SW480 (cell line): ENCODE data around the gene CDK10.
"Not testable (repeated sequence)": the region's sequence is repeated elsewhere in the genome, so short reads cannot be mapped to it uniquely, and the experiment has no call there.

Experiments used
- DNase-seq: peaks from one replicate; pipeline ENCODE4 v3.0.0-alpha.2; 2016; ENCODE audit warnings: low spot score

CDK10 gene

DNA sequence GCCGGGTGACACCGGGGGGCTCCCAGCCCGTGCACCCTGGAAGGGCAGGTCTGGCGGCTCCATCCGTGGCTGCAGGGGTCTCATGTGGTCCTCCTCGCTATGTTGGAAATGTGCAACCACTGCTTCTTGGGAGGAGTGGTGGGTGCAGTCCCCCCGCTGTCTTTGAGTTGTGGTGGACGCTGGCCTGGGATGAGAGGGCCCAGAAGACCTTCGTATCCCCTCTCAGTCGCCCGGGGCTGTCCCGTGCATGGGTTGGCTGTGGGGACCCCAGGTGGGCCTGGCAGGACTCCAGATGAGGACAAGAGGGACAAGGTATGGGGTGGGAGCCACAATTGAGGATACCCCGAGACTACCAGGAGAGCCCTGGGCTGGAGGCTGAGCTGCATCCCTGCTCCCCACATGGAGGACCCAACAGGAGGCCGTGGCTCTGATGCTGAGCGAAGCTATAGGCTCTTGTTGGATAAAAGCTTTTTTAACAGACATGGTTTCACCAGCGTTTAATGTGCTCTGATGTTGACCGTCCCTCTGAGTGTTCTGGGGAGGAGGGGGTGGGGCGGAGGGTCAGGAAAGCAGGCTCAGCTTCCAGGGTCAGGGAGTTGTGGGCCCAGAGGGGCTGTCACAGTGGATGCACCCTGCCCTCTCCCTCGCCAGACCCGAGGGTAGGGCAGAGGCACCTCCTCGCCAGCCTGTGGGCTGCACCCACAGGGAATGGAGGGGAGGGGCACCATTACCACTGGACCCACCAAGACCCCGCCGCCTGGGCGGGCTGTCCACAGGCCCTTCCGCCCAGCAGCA, 9.6 kb downstream of the CDK10 start:
- no peak for DNase-seq

DNA sequence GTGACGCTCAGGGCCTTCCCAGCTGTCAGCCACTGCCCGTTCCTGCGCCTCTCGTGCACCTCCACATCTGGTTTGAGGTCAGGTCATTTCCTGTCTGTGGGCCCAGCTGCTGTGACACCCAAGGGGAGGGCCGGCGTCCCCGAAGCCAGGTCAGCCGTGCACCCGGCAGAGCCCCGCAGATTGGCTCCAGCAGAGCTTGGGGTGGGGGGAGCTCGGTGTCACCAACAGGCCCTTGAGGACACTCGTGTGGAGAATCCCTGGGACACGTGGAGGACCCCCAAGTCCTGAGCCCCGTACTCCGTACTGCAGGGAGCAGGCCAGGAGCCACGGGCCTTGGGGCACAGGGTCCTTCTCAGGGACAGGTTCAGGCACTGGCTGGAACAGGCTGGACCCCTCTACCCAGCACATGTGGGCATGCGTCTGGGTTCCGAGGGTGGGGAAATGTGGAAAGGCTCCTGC, 10.2 kb downstream of the CDK10 start:
- no peak for DNase-seq

DNA sequence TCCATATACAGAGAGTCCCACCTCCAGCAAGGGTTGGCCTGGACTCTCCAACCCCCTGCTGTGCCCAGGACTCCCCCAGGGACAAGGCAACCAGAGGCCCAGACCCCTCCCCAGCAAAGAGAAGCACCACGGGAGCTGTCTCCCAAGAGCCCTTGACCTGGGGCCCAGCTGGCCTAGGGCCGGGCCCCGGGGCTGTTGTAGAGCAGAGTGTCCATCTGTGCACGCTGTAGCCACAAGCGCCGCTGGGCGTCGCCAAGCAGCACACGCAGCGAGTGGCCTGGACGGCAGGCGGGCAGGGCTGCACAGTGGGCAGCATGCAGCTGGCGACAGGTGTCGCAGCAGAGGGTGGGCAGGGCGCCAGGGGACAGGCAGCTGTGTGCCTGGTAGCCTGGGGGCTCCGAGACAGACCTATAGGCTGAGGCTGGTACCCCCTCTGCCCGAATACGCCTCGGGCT, 10.7 kb downstream of the CDK10 start:
- no peak for DNase-seq

DNA sequence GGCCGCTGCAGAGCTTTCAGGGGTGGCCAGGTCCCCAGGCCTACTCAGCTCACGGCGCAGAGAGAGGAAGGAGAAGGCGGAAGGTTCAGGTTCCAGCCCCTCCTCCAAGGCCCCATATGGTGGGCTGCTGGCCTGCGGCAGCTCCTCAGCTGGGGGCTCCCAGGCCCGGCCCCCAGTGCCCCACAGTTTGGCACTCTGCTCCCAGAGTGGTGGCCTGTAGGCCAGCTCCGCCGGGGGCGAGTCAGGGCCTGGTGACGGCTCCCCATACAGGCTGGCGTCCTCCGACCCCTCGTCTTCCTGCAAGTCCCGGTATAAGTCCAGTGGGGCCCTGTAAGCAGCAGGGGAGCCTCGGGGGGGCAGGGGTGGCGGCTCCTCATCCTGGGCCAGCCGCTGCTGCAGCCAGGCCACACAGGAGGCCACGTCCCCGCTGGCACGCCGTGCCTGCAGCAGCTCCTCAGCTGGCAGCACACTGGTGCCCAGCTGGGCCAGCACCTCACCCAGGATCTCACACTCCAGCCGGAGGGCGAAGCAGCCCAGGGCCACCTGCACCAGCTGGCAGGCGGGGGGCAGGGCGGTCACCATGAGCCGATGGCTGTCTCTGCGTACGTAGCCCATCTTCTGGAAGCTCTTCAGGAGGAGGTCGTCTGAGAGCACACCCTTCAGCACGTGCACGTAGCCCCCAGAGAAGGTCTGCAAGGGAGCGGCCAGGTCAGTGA, 11.3 kb downstream of the CDK10 start:
- DNase-seq, result no peak

DNA sequence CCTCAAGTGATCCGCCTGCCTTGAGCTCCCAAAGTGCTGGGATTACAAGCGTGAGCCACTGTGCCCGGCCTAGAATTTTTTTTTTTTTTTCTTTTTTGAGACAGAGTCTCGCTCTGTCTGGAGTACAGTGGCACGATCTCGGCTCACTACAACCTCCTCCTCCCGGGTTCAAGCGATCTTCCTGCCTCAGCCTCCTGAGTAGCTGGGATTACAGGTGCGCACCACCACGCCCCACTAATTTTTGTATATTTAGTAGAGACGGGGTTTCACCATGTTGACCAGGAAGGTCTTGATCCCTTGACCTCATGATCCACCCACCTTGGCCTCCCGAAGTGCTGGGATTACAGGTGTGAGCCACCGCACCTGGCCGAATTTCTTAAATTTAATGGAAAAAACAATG, 12.2 kb downstream of the CDK10 start:
- DNase-seq, result not testable (repeated sequence)

DNA sequence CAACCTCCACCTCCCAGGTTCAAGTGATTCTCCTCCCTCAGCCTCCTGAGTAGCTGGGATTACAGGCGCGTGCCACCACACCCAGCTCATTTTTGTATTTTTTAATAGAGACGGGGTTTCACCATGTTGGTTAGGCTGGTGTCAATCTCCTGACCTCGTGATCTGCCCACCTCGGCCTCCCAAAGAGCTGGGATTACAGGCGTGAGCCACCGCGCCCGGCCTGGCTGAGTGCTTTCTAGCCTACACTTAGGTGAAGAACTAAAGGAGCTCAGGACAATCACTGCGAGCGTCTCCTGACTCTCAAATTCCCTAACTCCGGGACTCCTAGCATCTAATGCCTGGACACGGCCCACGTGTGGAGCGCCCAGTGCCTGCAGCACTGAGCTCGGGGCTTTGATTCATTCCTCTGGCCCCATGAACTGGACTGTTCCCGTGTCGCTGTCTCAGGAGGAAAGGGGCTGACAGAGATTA, 13.2 kb downstream of the CDK10 start:
- not testable (repeated sequence) for DNase-seq

DNA sequence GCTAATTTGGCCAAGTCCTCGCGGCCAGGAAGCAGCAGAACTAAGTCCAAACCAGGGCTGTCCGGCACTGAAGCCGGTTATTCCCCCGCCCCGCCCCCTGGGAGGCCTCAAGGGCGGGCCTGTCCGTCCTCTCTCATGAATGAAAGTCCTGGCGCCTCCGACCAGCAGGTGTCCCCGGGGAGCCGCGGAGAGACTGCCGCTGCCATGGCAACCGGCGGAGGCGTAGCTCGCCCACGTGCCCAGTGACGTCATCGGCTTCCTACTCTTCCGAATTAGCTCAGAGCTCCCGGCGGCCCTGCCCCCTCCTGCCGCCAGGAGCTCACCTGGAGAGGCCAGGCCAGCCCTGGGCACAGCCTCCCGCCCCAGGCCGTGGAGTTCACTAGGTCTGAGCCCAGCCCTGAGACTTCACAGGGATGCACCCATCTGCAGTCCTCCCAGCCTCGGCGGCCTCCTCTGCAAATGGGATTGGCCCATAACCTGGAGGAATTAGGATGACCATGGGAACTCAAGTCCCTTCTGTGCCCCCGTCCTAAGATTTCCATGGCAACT, 13.7 kb downstream of the CDK10 start:
- DNase-seq, result peak; percentile 99

DNA sequence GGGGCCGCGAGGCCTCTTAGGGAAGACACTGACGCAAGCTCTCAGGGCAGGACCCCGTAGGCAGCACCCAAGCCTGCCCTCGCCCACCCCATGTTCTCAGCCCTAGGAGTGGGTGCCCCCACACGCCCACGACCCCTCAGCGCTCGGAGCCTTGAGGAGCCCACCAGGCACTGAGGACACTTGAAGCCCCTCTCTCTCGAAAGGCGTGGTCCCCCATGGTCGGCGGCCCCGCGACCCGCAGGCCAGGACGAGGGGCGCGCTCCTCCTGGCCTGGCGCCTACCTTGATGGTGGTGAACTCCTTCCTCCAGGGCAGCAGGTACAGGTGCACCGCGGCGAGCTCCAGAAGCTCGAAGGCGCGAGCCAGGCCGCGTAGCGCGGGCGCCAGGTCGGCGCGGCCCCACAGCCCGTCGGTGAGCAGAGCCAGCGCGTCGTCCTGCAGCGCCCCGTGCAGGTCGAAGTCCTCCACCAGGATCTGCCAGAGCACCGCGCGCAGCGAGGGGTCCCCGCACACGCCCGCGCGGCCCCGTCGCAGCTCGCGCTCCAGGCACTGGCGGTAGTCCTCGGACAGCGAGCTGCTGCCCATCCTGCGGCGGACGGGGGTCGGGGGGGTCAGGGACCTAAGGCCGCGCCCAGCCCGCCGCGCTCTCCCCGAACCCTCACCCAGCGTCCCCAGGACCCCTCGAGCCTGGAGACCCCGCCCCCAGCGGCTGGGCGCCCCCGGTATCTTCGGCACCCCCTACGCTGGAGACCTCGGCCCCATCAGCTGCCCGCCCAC, 14.3 kb downstream of the CDK10 start:
- DNase-seq, result peak; percentile 64

DNA sequence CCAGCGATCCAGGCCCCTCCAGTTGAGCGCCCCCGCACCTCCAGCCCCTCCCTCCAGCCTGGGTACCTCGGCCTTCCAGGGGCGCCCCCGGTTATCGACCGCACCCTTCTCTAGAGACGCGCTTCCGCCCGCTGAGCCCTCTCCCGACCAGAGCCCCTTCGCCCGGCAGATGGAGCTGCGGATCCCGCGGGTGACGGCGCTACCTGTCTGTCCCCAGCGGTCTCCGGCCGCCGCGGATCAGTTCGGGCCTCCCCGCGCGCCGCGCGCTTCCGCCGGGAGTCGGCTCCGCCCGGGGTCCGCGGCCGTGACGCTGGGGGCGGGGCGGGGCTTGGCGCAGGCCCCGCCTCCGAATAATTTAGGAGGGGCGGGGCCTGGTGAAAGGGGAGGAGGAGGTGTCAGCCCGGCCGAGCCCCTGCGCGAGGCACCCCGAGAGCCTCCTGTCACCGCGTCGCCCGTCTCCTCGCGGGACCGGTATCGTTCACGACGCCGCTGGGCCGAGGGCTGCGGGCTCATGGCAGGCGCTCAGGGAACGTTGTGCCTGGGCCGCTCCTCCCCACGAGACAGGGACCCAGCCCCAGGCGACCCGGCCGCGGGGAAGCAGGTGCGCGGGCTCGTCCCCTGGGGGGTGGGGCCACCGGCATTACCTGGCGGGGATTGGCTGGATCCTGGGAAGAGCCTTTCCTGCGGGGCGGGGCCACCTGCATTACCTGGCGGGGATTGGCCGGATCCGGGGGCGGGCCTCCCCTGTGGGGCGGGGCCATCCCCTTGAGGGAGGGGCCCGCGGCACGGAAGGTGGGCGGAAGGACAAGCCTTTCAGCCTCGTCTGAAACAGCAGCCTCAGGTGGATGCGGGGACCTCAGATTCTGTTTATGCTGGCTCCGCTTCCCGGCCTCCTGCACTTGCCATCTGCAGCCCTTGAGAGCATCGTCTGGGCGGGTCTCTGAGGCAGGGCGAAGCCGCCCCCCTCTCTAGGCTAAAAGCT, 15.2 kb downstream of the CDK10 start, which contains the start of gene SPATA2L:
SPATA2L (minus strand) TSS at position 281 of the 982 bp plus-strand sequence. CDS start 473 bp downstream, outside the sequence.
- peak; percentile 92 for DNase-seq

DNA sequence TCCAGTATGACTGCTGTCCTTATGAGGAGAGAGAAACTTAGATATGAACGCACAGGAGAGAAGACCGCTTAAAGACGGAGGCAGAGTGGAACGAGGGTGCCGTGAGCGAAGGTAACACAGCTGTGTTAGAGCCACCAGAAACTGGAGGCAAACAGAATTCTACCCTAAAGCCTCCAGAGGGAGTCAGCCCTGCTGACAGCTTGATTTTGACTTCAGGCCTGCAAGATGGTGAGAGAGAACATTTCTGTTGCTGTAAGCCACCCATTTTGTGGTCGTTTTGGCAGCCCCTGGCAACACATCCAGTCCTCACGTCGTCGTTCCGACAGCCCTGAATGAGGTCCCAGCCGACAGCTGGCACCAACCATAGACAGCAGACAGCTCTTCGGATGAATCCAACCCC, 17.8 kb downstream of the CDK10 start:
- DNase-seq, result no peak

DNA sequence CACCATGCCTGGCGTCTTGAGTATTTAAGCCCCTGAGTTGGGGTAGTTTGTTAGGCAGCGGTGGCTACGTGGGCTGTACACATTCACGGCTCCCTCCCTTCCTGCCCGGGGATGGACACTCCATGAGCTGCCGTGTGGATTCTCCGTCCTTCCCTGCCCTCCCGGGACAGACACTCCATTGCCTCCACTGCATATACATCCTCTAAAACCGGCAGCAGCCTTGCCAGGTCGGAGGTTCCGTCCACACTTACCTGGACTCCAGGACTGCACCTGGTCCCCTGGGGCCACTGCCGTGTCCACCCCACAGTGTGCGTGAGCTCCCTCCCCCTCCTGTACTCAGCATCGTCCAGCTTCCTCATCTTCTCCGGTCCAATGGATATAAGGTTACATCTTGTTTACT, 18.5 kb downstream of the CDK10 start:
- DNase-seq, result no peak

DNA sequence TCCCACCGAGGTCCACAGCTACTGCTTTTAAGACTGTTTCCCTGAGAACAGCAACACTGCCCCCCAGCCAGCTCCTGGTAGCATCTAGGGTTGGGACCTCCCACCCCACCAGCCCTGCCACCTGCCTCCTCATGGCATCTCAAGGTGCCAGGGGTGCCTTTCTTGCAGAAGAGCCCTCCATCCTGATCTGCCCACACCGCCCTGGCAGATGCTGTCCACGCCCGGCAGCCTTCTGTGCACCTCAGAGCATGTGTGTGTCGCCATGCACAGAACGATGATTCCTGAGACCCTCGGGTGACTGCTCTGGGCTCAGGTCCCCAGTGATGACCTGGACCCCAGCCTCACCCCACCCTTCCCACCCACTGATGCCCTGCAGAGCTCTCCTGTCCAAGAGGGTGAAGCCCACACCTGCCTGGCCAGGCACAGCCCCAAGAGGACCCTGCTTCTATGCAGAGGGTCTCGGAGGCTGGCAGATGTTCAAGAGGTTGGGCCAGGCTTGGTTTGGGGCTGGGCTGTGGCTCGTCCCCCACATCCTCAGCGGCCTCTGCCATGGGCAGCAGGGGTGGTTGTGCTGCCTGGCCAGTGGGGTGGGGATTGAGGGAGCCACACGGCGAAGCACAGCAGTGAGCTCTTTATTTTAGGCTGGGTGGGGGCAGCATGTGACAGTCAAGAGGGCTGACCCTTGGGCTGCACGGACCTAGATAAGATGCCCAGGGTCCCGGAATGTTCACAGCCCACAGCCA, 20.2 kb downstream of the CDK10 start:
- no peak for DNase-seq

DNA sequence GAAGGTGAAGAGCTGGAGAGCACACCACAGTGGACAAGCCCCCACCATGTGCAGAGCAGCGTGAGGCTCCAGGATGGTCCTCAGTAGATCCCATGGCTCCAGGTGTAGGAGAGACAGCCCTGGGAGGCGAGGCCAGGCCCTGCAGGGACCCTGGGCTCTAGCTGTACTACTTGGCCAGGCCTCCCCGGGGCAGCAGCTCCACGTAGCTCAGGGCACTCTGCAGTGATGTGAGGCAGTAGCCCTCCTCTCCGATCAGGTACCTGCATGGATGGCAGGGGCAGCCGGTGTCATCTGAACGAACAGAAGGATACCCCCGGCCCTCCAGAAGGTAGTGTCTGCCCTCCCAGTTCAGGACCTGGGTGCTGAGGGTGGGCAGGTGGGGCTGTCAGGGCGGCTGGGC, 21.2 kb downstream of the CDK10 start:
- no peak for DNase-seq

DNA sequence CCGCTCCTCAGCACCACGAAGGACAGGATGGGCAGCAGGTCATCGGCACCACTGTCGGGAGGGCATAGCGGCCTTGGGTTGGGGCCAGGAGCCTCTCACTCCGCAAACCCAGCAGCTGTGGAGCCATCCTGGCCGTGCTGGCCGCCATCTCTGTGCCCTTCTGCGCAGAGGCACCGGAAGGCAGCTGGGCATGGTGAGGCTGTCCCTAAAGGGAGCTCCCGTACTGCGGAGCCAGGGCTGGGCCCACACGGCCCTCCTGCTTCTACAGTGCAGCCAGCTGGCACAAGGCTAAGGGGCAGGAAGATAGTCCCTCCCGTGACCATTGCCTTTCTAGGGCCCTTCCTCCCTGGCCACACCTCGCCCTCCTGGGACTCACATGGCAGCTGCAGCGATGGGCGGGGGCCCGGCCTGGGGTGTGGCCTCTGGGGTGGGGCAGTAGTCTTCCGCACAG, 22.0 kb downstream of the CDK10 start:
- DNase-seq, result peak; percentile 45

DNA sequence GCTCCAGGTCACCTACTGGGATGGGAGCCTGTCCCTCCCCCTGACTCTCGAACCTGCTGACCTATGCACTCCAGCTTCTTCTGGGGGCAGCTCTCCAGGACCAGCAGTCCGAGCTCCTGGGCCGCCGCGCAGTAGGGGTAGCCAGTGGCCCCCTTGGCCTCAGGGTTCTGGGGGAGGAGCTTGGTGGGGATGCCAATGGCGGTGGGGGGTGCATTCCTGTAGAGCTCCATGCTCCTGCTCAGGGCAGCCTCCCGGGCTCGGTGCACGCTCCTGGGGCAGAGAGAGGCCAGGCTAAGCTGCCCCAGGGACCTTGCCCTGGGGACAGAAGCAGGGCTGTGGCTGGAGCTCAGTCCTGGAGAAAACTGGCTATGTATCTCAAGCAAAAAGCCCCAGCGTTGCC, 22.7 kb downstream of the CDK10 start:
- DNase-seq, result no peak

DNA sequence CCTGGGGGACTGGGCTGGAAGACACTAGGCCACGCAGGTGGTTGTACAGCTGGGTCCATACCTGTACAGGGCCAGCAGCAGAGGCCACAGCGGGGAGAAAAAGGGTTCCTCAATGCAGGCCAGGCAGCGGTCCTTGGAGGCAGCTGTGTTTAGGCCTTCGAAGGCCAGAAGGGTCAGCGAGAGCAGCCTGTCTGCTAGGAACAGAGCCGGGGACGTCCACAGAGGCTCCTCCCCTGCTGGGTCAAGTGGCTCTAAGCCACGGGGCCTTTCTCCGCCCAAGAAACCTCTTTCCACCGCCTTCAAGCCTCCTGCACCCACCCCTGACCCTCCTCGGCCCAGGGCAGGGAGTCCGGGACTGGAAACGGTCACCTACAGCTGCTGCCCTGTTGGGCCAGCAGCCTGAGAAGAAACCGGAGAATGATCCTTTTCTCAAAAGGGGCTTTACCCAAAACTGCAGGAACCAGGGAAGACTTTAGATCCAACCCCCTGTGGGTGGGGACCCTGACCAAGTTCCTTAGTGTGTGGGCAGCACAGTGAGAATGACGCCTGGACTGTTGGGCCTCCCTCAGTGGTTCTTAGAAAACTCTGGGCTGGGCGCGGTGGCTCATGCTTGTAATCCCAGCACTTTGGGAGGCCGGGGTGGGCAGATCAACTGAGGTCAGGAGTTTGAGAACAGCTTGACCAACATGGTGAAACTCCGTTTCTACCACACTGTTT, 23.4 kb downstream of the CDK10 start:
- DNase-seq, result no peak

DNA sequence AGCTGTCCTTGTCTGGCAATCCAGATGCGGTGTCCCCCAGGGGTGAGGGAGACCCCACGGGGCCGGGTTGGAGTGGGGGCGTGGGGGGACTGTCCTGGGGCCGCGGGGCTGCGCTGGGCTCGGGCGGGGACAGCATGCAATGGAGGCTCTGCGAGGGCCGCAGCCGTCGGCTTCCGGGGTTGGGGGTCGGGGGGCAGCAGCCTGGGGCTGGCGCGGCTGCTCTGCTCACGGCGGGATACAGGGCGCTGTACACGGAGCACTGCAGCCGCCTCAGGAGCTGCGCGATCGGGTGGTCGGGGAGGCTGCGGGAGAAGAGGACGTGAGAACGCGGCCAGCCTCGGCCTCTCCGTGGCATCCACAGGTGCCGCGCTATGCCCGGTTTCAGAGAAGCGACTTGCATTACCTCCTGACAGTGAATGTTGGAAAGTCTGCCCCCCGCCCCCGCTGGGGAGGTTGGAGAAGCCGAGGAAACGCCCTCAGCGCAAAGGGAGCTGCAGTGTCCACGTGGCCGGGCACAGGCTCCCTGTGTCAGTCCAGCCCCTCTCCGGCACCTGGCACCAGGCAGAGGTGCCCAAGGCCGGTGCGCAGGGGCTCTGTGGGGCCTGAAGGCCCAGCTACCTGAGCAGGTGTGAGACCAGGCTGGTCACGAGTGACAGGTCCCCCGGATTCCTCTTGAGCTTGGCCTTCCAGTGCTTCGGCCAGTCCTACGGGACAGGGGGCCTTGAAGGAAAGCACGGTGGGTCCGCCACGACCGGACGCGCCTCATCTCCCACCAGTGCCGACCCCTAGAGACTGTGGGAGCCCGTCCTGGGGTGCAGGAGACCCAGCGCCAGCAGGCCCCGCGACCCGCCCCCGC, 24.4 kb downstream of the CDK10 start:
- DNase-seq, result no peak

DNA sequence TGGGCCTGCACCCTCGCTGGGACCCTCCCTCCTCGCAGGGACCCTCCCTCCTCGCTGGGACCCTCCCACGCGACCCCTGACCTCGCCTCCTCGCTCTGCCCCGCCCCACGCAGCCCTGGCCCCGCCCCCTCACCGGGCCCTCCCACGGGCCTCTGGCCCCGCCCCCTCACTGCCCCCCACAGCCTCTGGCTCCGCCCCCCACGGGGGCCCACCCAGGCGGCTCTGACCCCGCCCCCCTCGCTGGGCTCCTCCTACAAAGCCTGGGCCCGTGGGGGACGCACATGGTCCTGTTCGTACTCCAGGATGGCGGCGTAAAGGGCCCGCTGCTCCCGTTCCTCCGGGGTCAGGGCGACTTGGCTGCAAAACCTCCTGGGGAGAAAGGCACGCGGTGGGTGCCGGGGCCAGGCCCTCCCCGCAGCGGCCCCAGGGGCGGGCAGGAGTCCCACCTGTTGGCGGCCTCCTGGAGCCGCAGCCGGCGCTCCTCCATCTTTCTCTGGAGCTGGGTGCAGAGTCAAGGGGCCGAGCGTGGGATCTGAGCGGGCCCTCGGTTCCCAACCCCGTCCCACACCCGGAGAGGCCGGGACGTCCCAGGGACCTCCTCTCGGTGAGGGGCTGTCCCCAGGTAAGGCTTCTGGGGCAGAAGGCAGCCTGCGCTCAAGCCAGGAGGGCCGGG, 25.2 kb downstream of the CDK10 start:
- DNase-seq, result peak; percentile 65
